RWPE2 (cell line): Measurements from ENCODE around the gene MATN4.

Experiments
- ATAC-seq: fragments of 200-7000 bp; cut with Tn5 transposase; 3 replicates; pipeline ENCODE4 v1.9.1; 2021; ENCODE audit warnings: low read depth
- DNase-seq: peaks from one replicate; pipeline ENCODE4 v3.0.0-alpha.2; 2020; ENCODE audit warnings: low spot score
- H3K27ac ChIP-seq: fragments of 450-650 bp; 2 replicates; pipeline ENCODE4 v1.5.1; 2017; ENCODE audit warnings: mild to moderate bottlenecking; ENCODE audit not compliant: poor library complexity, severe bottlenecking
- H3K27me3 ChIP-seq: fragments of 250-450 bp; sonication (Bioruptor Pico); 2 replicates; pipeline ENCODE4 v1.5.1; 2021; ENCODE audit warnings: mild to moderate bottlenecking, moderate library complexity; ENCODE audit not compliant: insufficient read depth, poor library complexity, severe bottlenecking
- H3K36me3 ChIP-seq: fragments of 250-450 bp; sonication (Bioruptor Pico); 2 replicates; pipeline ENCODE4 v1.5.1; 2020; ENCODE audit warnings: low read depth, mild to moderate bottlenecking, moderate library complexity
- H3K4me1 ChIP-seq: fragments of 250-450 bp; sonication (Bioruptor Pico); 2 replicates; pipeline ENCODE4 v1.5.1; 2021; ENCODE audit warnings: mild to moderate bottlenecking, moderate library complexity; ENCODE audit not compliant: insufficient read depth, poor library complexity, severe bottlenecking
- H3K4me3 ChIP-seq: fragments of 250-450 bp; sonication (Bioruptor Pico); 2 replicates; pipeline ENCODE4 v1.5.1; 2021; ENCODE audit warnings: mild to moderate bottlenecking, moderate library complexity; ENCODE audit not compliant: severe bottlenecking
- H3K9me3 ChIP-seq: fragments of 250-450 bp; sonication (Bioruptor Pico); 2 replicates; pipeline ENCODE4 v1.5.1; 2021; ENCODE audit warnings: mild to moderate bottlenecking, moderate library complexity; ENCODE audit not compliant: severe bottlenecking
- CTCF ChIP-seq: fragments of 450-650 bp; IDR thresholded peaks from one replicate; pipeline ENCODE4 v1.5.1; 2017; ENCODE audit warnings: mild to moderate bottlenecking, moderate library complexity; ENCODE audit not compliant: poor library complexity, severe bottlenecking

Gene MATN4

DNA sequence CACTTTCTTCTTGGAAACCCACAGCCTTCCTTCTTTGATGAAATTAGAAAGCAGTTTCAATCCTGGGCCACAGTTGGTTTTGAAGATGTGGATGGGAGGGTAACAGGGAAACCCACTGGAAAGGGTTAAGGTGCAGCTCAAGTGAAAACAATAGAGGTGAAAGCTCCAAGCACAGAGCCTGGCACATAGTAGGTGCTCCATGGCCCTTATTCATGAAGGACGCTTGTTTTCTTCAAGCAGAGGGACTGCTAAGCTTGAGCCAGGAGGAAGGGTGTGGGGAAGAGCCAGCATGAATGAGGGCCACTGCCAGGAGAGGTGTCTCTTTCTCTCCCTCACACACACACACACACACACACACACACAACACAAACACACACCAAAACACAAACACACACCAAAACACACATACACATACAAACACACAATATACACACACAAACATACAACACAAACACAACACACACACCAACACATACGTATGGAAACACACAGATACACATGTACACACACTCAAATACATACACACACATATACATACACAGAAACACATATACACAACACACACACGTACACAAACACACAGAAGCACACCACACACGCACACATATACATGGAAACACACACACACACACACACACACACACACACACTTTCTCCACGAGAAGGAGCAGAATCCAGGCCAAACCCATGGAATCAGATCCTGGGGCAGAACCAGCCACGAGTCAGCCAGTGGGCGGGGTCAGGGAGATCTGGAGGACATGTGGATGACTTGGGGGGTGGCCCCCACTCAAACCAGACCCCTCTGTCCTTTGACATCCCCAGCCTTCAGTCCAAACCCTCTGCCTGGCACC is 25.2 kb downstream of the MATN4 start:
- Histone ChIP-seq H3K4me3 (no peak overlapping the region), H3K36me3 (no peaks in the 10 kb centered on the region), H3K27ac (no peak overlapping the region), H3K4me1 (no peaks in the 10 kb centered on the region), H3K27me3 (no peaks in the 10 kb centered on the region), H3K9me3 (no peaks in the 10 kb centered on the region)
- TF ChIP-seq CTCF = no peak
- DNase-seq (no peak), ATAC-seq (no peak)

- TF ChIP-seq CTCF = no peak
These were observed 28.1 kb downstream of the MATN4 start for GRCh38 chr20:45279992-45280391.

GRCh38 chr20:45275338-45275737 is 32.8 kb downstream of the MATN4 start:
- TF ChIP-seq CTCF = no peak
- Histone ChIP-seq H3K27me3 (peaks cover 6% of the 10 kb centered on the region), H3K9me3 (no peaks in the 10 kb centered on the region), H3K4me1 (no peaks in the 10 kb centered on the region), H3K36me3 (no peaks in the 10 kb centered on the region), H3K27ac (no peak overlapping the region), H3K4me3 (no peak overlapping the region)
- no peak for DNase-seq
- no peak for ATAC-seq

More at GRCh38 chr20:45279992-45280391, 28.1 kb downstream of the MATN4 start:
- no peak for DNase-seq
- H3K9me3 ChIP-seq = no peaks in the 10 kb centered on the region
- peaks cover under 1% of the 10 kb centered on the region for H3K27me3 ChIP-seq
- peak; percentile 48; the same call in 2 of the 3 replicates for ATAC-seq
- H3K4me1 ChIP-seq = no peaks in the 10 kb centered on the region
- no peak overlapping the region for H3K27ac ChIP-seq
- no peak overlapping the region for H3K4me3 ChIP-seq
- H3K36me3 ChIP-seq = no peaks in the 10 kb centered on the region

- no peak for DNase-seq
- no peak for TF ChIP-seq CTCF
These were observed 38.3 kb downstream of the MATN4 start for GRCh38 chr20:45269754-45270270.

GRCh38 chr20:45269056-45269455 is 39.0 kb downstream of the MATN4 start:
- Histone ChIP-seq H3K9me3 (no peaks in the 10 kb centered on the region), H3K27me3 (no peaks in the 10 kb centered on the region), H3K4me3 (no peak overlapping the region), H3K4me1 (peaks cover 6% of the 10 kb centered on the region), H3K27ac (no peak overlapping the region), H3K36me3 (no peaks in the 10 kb centered on the region)
- TF ChIP-seq CTCF = no peak
- no peak for DNase-seq
- no peak for ATAC-seq

More at GRCh38 chr20:45269754-45270270, 38.3 kb downstream of the MATN4 start:
- no peak overlapping the region for H3K27ac ChIP-seq
- no peak for ATAC-seq
- H3K36me3 ChIP-seq = no peaks in the 10 kb centered on the region
- no peaks in the 10 kb centered on the region for H3K9me3 ChIP-seq
- H3K4me1 ChIP-seq = peaks cover 6% of the 10 kb centered on the region
- H3K27me3 ChIP-seq = peaks cover 3% of the 10 kb centered on the region
- no peak overlapping the region for H3K4me3 ChIP-seq
